Esophagus squamous epithelium (tissue), 5 donors: ENCODE data around the gene TIMM22. TPM values are rescaled to one million over a fixed set of nuclear protein-coding genes. Genes with fewer than 3 reads are reported as not detected.

ENCODE experiments used
- DNase-seq: peaks from one replicate; lab custom pipeline; 2025; lab: John Stamatoyannopoulos, UW
- H3K27ac ChIP-seq, 4 donors: fragments of 200-600 bp; sonication (generic); one replicate each; pipeline ENCODE4 v1.5.1; 2016 to 2019; ENCODE audit warnings: mild to moderate bottlenecking in 1 of 4
- H3K27me3 ChIP-seq, 4 donors: fragments of 200-600 bp; sonication (generic); 1 replicate in 3 of 4; 2 replicates in 1 of 4; pipeline versions ENCODE4 v1.5.1 to v1.6.0; 2017 to 2021; ENCODE audit warnings: antibody characterized with exemption in 1 of 4
- H3K36me3 ChIP-seq, 3 donors: fragments of 200-600 bp; sonication (generic); one replicate each; pipeline ENCODE4 v1.5.1; 2016 to 2019
- H3K4me1 ChIP-seq, 3 donors: fragments of 200-600 bp; sonication (generic); one replicate each; pipeline ENCODE4 v1.5.1; 2017 to 2019
- H3K4me3 ChIP-seq, 4 donors: fragments of 200-600 bp; sonication (generic); 1 replicate in 3 of 4; 2 replicates in 1 of 4; pipeline ENCODE4 v1.5.1; 2016 to 2019; ENCODE audit warnings: mild to moderate bottlenecking in 2 of 4, moderate library complexity in 1 of 4
- H3K9me3 ChIP-seq, 3 donors: fragments of 200-600 bp; sonication (generic); one replicate each; pipeline ENCODE4 v1.5.1; 2016 to 2019
- POLR2A ChIP-seq, 4 donors: fragments of 450-650 bp; IDR thresholded peaks; one replicate each; pipeline ENCODE4 v1.6.1; 2017; ENCODE audit warnings: antibody characterized with exemption in 4 of 4, mild to moderate bottlenecking in 4 of 4, moderate library complexity in 3 of 4
- WGBS, 2 donors: methylation state at CpG; one replicate each; pipeline ENCODE4 v1.1.5; 2018; 5-methylcytosine and 5-hydroxymethylcytosine counted together
- intact Hi-C: fragments of 100-400 bp; cut with DNase I; formaldehyde crosslinking; loops from one replicate; pipeline ENCODE4 v1.15.0; 2022
- total RNA-seq, 4 donors: library from RNA; depleted of rRNA; stranded (reverse); fragments of >200 nt; gene quantifications; one replicate each; pipeline ENCODE4 v1.1.0, GENCODE V29; 2016
- TF ChIP-seq, protein P1 (sequence below), 6 experiments: fragments of 450-650 bp in 4 of 6; fragments of 200-600 bp in 2 of 6; sonication (generic) in 2 of 6; IDR thresholded peaks; one replicate each; pipeline ENCODE4 v1.5.1; 2016 to 2019; ENCODE audit warnings: antibody characterized with exemption in 6 of 6, mild to moderate bottlenecking in 4 of 6, moderate library complexity in 4 of 6
- donor health status: DM: yes; HTN: yes; CAD: no.

The TIMM22 gene
- total RNA-seq, 4 donors from 2014 or later, result 7.7 to 18.5 (median 11.8) TPM

DNA sequence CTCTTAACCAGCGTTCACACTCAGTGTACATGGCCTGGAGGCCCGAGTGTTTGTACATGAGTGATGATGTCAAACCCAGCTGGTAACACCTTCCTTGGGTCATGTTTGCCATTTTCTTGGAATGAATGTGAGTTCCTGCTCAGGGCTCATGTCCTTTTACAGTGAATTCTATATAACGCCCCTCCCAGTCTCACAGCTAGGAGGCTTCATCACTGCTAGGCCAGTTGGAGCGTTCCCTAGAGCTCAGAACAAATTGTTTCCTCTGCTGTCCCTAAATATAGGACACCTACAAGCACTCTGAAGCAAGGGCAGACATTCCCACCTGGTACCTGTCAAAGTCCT, 5.5 kb downstream of the TIMM22 start:
- DNase-seq, result no peak
- Histone ChIP-seq H3K36me3 (peaks cover 17 to 80% (median 29%) of the 10 kb centered on the region in 3 donors), H3K4me1 (peaks cover 37 to 97% (median 75%) of the 10 kb centered on the region in 3 donors)

DNA sequence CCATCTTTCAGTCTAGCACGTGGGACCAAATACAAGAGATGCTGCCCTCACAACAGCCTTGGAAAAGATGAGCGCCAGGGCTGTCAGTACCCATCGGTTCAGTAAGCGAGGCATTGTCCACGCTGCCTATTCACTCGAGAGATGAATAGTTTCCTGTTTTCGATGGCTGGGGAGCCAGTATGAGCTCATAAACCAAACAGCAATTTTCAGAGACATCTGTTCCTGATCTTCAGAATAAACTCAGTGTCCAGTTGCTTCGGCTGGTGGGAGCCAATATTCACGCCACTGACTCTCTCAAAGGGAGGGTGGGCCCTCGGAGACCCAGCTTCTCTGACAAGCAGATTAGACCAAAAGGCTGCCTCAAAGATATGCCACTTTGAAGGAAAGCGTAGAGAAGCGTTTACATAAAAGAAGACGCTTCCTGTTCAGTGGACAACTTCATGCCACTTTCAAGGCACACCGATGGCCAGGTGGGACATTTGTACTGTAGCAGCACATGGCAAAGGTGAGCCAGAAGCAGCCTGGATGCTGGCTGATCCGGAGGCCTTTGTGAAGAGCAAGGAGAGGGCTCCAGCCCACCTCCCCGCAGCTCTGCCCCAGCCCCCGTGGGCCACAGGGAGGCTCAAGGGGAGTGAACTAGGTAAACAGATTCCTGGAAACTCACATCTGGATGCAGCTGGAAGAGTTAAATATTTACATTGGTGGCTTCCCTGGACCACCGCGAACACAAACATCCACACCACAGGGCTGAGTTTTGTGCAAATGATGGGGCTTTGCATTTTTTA, 6.0 kb downstream of the TIMM22 start:
- DNase-seq, result no peak
- H3K4me3 ChIP-seq, result no peak overlapping the region
- intact Hi-C loops, result no loop called here
- no peaks in the 10 kb centered on the region for H3K9me3 ChIP-seq
- peak overlapping the region; percentile 20 to 88 (median 74) for H3K27ac ChIP-seq
- TF ChIP-seq POLR2A (IDR thresholded peaks at IDR 0.05), result no peak
- TF ChIP-seq, protein P1, sequence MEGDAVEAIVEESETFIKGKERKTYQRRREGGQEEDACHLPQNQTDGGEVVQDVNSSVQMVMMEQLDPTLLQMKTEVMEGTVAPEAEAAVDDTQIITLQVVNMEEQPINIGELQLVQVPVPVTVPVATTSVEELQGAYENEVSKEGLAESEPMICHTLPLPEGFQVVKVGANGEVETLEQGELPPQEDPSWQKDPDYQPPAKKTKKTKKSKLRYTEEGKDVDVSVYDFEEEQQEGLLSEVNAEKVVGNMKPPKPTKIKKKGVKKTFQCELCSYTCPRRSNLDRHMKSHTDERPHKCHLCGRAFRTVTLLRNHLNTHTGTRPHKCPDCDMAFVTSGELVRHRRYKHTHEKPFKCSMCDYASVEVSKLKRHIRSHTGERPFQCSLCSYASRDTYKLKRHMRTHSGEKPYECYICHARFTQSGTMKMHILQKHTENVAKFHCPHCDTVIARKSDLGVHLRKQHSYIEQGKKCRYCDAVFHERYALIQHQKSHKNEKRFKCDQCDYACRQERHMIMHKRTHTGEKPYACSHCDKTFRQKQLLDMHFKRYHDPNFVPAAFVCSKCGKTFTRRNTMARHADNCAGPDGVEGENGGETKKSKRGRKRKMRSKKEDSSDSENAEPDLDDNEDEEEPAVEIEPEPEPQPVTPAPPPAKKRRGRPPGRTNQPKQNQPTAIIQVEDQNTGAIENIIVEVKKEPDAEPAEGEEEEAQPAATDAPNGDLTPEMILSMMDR (IDR thresholded peaks at IDR 0.05), result no peak
- peaks cover 23 to 86% (median 29%) of the 10 kb centered on the region in 3 donors for H3K36me3 ChIP-seq
- H3K4me1 ChIP-seq, result peaks cover 31 to 97% (median 75%) of the 10 kb centered on the region in 3 donors
- 54 to 61% methylated on average over 9 to 16 of the region's 19 CpGs for WGBS, 2 donors
- H3K27me3 ChIP-seq, result no peaks in the 10 kb centered on the region

More for the DNA sequence above, 5.5 kb downstream of the TIMM22 start:
- Histone ChIP-seq H3K27me3 (no peaks in the 10 kb centered on the region), H3K27ac (peak overlapping the region; percentile 43 to 88 (median 74)), H3K9me3 (no peaks in the 10 kb centered on the region), H3K4me3 (no peak overlapping the region)
- intact Hi-C loops, result no loop called here
- TF ChIP-seq, protein P1 (IDR thresholded peaks at IDR 0.05), result peak in 1 of 6 experiments; percentile 23
- TF ChIP-seq POLR2A (IDR thresholded peaks at IDR 0.05), result no peak
- WGBS, 2 donors, result 40 to 53% methylated on average over 3 to 4 of the region's 4 CpGs

DNA sequence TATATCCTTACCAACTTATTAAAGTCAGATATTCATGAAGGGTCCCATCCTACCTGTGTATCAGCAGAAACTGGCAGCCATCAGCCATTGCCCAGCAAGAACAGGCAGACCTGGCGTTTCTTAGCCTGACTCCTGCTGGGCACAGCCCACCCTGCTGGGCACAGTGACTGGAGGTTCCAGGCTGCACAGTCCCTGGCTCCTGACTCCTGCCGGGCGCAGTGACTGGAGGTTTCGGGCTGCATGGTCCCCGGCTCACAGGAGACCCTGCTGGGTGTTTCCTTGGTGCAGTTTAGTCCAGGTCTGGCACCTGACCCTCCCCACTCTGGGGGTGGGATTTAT, 6.7 kb downstream of the TIMM22 start:
- Histone ChIP-seq H3K4me3 (no peak overlapping the region), H3K36me3 (peaks cover 25 to 92% (median 29%) of the 10 kb centered on the region in 3 donors), H3K27ac (peak overlapping the region in 3 of 4 donors; percentile 68 to 81 (median 76)), H3K27me3 (no peaks in the 10 kb centered on the region), H3K9me3 (no peaks in the 10 kb centered on the region), H3K4me1 (peaks cover 25 to 97% (median 69%) of the 10 kb centered on the region in 3 donors)
- intact Hi-C loops, result no loop called here
- WGBS, 2 donors, result 100% methylated on average over 1 of the region's 5 CpGs; no CpG with 5 or more reads in 1 of the 2 donors
- TF ChIP-seq, protein P1 (IDR thresholded peaks at IDR 0.05), result no peak
- no peak for TF ChIP-seq POLR2A (IDR thresholded peaks at IDR 0.05)
- no peak for DNase-seq

DNA sequence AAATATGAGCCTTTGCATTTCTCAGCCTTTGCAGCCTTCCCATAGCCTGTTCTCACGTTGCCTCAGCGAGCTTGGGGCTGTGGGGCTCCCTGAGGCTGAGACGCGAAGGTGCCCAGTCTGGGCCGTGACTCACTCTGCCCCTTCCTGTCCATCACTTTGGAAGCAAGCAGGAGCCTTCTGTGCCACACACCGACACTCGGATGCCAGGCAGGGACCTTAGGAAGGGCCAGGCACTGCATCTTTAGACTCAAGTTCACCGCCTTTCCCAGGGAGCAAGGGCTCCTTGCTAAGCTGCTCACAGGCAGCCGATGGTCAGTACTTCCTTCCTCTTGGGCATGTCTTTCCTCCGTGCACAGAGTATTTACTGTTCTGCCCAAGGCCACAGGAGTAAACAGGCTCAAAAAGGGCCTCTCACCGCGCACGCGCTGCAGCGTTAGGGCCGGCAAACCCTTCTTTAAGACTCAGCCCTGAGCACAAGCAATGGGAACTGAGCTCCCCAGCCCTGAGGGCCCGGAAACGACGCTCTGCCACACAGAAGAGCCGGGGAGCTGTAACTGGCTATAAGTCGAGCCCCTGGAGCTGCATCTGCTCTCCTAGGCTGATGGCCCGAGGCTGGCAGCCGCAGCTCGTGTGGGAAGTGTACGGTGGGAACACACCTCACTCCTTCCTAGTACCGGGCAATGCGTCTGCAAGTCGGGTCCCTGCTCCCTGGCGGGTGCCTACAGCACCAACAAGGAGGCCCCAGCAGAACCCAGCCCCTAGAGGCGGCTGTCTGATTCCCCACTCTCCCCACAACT, 7.2 kb downstream of the TIMM22 start:
- peak overlapping the region in 3 of 4 donors; percentile 68 to 81 (median 76) for H3K27ac ChIP-seq
- H3K36me3 ChIP-seq, result peaks cover 25 to 98% (median 29%) of the 10 kb centered on the region in 3 donors
- no peaks in the 10 kb centered on the region for H3K9me3 ChIP-seq
- no peak overlapping the region for H3K4me3 ChIP-seq
- no peak for DNase-seq
- intact Hi-C loops, result no loop called here
- H3K4me1 ChIP-seq, result peaks cover 21 to 97% (median 68%) of the 10 kb centered on the region in 3 donors
- 80 to 84% methylated on average over 13 to 16 of the region's 30 CpGs for WGBS, 2 donors
- TF ChIP-seq, protein P1 (IDR thresholded peaks at IDR 0.05), result no peak
- TF ChIP-seq POLR2A (IDR thresholded peaks at IDR 0.05), result no peak
- H3K27me3 ChIP-seq, result no peaks in the 10 kb centered on the region
